ENCODE measurements around the gene RNASET2. TPM values are rescaled to one million over a fixed set of nuclear protein-coding genes. Genes with fewer than 3 reads are reported as not detected.

Gene RNASET2
- total and polyA plus RNA-seq, 2 experiments from 2014 or later: 144 to 266 TPM

- H3K4me2 ChIP-seq: no peak overlapping the region
- H3K27ac ChIP-seq: no peak overlapping the region
- no peaks in the 10 kb centered on the region for H3K27me3 ChIP-seq
- TF ChIP-seq CTCF (IDR thresholded peaks at IDR 0.05; ENCODE audit: poor library complexity) (no peak), EZH2 (IDR thresholded peaks at IDR 0.05; ENCODE audit: borderline replicate concordance) (no peak), EZH2phosphoT487 (IDR thresholded peaks at IDR 0.05; ENCODE audit: low read depth, severe bottlenecking, unreplicated experiment) (no peak)
- H4K20me1 ChIP-seq (ENCODE audit: insufficient read depth, poor library complexity, severe bottlenecking): no peaks in the 10 kb centered on the region
- no peaks in the 10 kb centered on the region for H3K36me3 ChIP-seq (replicated peaks; ENCODE audit: insufficient read depth, low read depth)
- H2AFZ ChIP-seq: no peak overlapping the region
- H3K9me2 ChIP-seq (replicated peaks; ENCODE audit: insufficient read depth): no peaks in the 10 kb centered on the region
- no peaks in the 10 kb centered on the region for H3K9me3 ChIP-seq (ENCODE audit: low read depth)
- no peaks in the 10 kb centered on the region for H3K79me2 ChIP-seq
- 89% methylated on average over 12 of the region's 12 CpGs for WGBS (ENCODE audit: low lambda C conversion rate, missing lambda C conversion rate)
- peaks cover 4% of the 10 kb centered on the region for H3K4me1 ChIP-seq (ENCODE audit: insufficient read depth)
- no peak overlapping the region for H3K4me3 ChIP-seq
- DNase-seq (ENCODE audit: low spot score): no peak
Observed at GRCh38 chr6:166926748-166927147, 29.6 kb downstream of the RNASET2 start.

- H3K4me2 ChIP-seq: no peak overlapping the region
- WGBS (ENCODE audit: low lambda C conversion rate, missing lambda C conversion rate): 97% methylated on average over 19 of the region's 19 CpGs
- no peak overlapping the region for H2AFZ ChIP-seq
- H3K4me3 ChIP-seq: no peak overlapping the region
- H3K9me3 ChIP-seq (ENCODE audit: low read depth): no peaks in the 10 kb centered on the region
- no peak overlapping the region for H3K27ac ChIP-seq
- no peaks in the 10 kb centered on the region for H3K36me3 ChIP-seq (replicated peaks; ENCODE audit: insufficient read depth, low read depth)
- peaks cover 4% of the 10 kb centered on the region for H3K4me1 ChIP-seq (ENCODE audit: insufficient read depth)
- TF ChIP-seq EZH2 (IDR thresholded peaks at IDR 0.05; ENCODE audit: borderline replicate concordance): no peak
- H3K9me2 ChIP-seq (replicated peaks; ENCODE audit: insufficient read depth): no peaks in the 10 kb centered on the region
- H3K27me3 ChIP-seq: no peaks in the 10 kb centered on the region
- no peak for DNase-seq (ENCODE audit: low spot score)
- H3K79me2 ChIP-seq: no peaks in the 10 kb centered on the region
- H4K20me1 ChIP-seq (ENCODE audit: insufficient read depth, poor library complexity, severe bottlenecking): no peaks in the 10 kb centered on the region
Observed at GRCh38 chr6:166925141-166925996, 31.0 kb downstream of the RNASET2 start.

GRCh38 chr6:166924531-166924930 lies 31.8 kb downstream of the RNASET2 start:
- Histone ChIP-seq H3K9me2 (replicated peaks; ENCODE audit: insufficient read depth) (no peaks in the 10 kb centered on the region), H3K27ac (no peak overlapping the region), H2AFZ (no peak overlapping the region), H3K4me1 (ENCODE audit: insufficient read depth) (peaks cover 4% of the 10 kb centered on the region), H3K36me3 (replicated peaks; ENCODE audit: insufficient read depth, low read depth) (no peaks in the 10 kb centered on the region), H3K9me3 (ENCODE audit: low read depth) (no peaks in the 10 kb centered on the region), H4K20me1 (ENCODE audit: insufficient read depth, poor library complexity, severe bottlenecking) (no peaks in the 10 kb centered on the region), H3K4me2 (no peak overlapping the region), H3K27me3 (no peaks in the 10 kb centered on the region), H3K79me2 (no peaks in the 10 kb centered on the region), H3K4me3 (no peak overlapping the region)
- TF ChIP-seq EZH2phosphoT487 (IDR thresholded peaks at IDR 0.05; ENCODE audit: low read depth, severe bottlenecking, unreplicated experiment): no peak
- no peak for TF ChIP-seq CTCF (IDR thresholded peaks at IDR 0.05; ENCODE audit: poor library complexity)
- no peak for TF ChIP-seq EZH2 (IDR thresholded peaks at IDR 0.05; ENCODE audit: borderline replicate concordance)
- 96% methylated on average over 9 of the region's 9 CpGs for WGBS (ENCODE audit: low lambda C conversion rate, missing lambda C conversion rate)
- no peak for DNase-seq (ENCODE audit: low spot score)

GRCh38 chr6:166922937-166923336 lies 33.4 kb downstream of the RNASET2 start:
- no peaks in the 10 kb centered on the region for H3K9me2 ChIP-seq (replicated peaks; ENCODE audit: insufficient read depth)
- H3K27ac ChIP-seq: no peak overlapping the region
- TF ChIP-seq CTCF (IDR thresholded peaks at IDR 0.05; ENCODE audit: poor library complexity): no peak
- no peak for TF ChIP-seq EZH2 (IDR thresholded peaks at IDR 0.05; ENCODE audit: borderline replicate concordance)
- TF ChIP-seq EZH2phosphoT487 (IDR thresholded peaks at IDR 0.05; ENCODE audit: low read depth, severe bottlenecking, unreplicated experiment): no peak
- H3K4me3 ChIP-seq: no peak overlapping the region
- H3K79me2 ChIP-seq: no peaks in the 10 kb centered on the region
- no peaks in the 10 kb centered on the region for H3K27me3 ChIP-seq
- H3K9me3 ChIP-seq (ENCODE audit: low read depth): no peaks in the 10 kb centered on the region
- H2AFZ ChIP-seq: no peak overlapping the region
- DNase-seq (ENCODE audit: low spot score): no peak
- H4K20me1 ChIP-seq (ENCODE audit: insufficient read depth, poor library complexity, severe bottlenecking): no peaks in the 10 kb centered on the region
- H3K4me2 ChIP-seq: no peak overlapping the region
- WGBS (ENCODE audit: low lambda C conversion rate, missing lambda C conversion rate): 95% methylated on average over 6 of the region's 7 CpGs
- no peaks in the 10 kb centered on the region for H3K36me3 ChIP-seq (replicated peaks; ENCODE audit: insufficient read depth, low read depth)
- H3K4me1 ChIP-seq (ENCODE audit: insufficient read depth): peaks cover 3% of the 10 kb centered on the region

Data from hepatocyte (in vitro differentiated cells).